Stimulated activated CD8-positive, alpha-beta memory T cell treated with anti-CD3 and anti-CD28 coated beads, Interleukin-12 subunit alpha, Interleukin-12 subunit beta, amount 100 ng/mL, for 4 hours (primary cell): Measurements from ENCODE around the gene LRIT3.

Source experiments
- DNase-seq: peaks from one replicate; pipeline ENCODE4 v3.0.0-alpha.2; 2020; ENCODE audit warnings: low read depth

Gene LRIT3

GRCh38 chr4:109908731-109909130 lies 60.8 kb downstream of the LRIT3 start:
- no peak for DNase-seq

- no peak for DNase-seq
Observed at GRCh38 chr4:109910256-109910655, 62.3 kb downstream of the LRIT3 start.

- DNase-seq, result no peak
Observed at GRCh38 chr4:109912706-109913595, 65.0 kb downstream of the LRIT3 start, which contains the start of gene EGF. TSS of gene EGF (plus strand) at chr4:109912883. CDS start at chr4:109913336, 453 bp downstream.

GRCh38 chr4:109913596-109914241 lies 65.8 kb downstream of the LRIT3 start:
- DNase-seq, result no peak

GRCh38 chr4:109914322-109914721 lies 66.4 kb downstream of the LRIT3 start:
- DNase-seq, result no peak

GRCh38 chr4:109915385-109916026 lies 67.6 kb downstream of the LRIT3 start:
- no peak for DNase-seq

- no peak for DNase-seq
Observed at GRCh38 chr4:109916027-109916409, 68.1 kb downstream of the LRIT3 start.

GRCh38 chr4:109921384-109921808 lies 73.5 kb downstream of the LRIT3 start:
- DNase-seq, result no peak
